Smooth muscle cell (in vitro differentiated cells): Measurements from ENCODE around the gene CRTAP. TPM values are rescaled to one million over a fixed set of nuclear protein-coding genes. Genes with fewer than 3 reads are reported as not detected.
"Not testable (repeated sequence)": the region's sequence is repeated elsewhere in the genome, so short reads cannot be mapped to it uniquely, and the experiment has no call there.

Experiments used
- DNase-seq: peaks from one replicate; lab custom pipeline; 2025; ENCODE audit not compliant: unreplicated experiment; lab: John Stamatoyannopoulos, UW
- H2AFZ ChIP-seq: fragments of 200-600 bp; sonication (generic); 2 replicates; pipeline ENCODE4 v1.6.0; 2016; ENCODE audit warnings: antibody characterized with exemption, low read depth, mild to moderate bottlenecking
- H3F3A ChIP-seq: fragments of 200-600 bp; sonication (generic); 2 replicates; pipeline ENCODE4 v1.6.0; 2017; ENCODE audit warnings: antibody characterized with exemption, low read depth
- H3K27ac ChIP-seq: fragments of 200-600 bp; sonication (generic); 2 replicates; pipeline ENCODE4 v1.5.1; 2016; ENCODE audit warnings: low read depth, mild to moderate bottlenecking
- H3K27me3 ChIP-seq: fragments of 200-600 bp; sonication (generic); 2 replicates; pipeline ENCODE4 v1.6.1; 2016; ENCODE audit warnings: low read depth, mild to moderate bottlenecking
- H3K36me3 ChIP-seq: fragments of 200-600 bp; sonication (generic); 2 replicates; pipeline ENCODE4 v1.5.1; 2016; ENCODE audit warnings: low read depth
- H3K4me1 ChIP-seq: fragments of 200-600 bp; sonication (generic); 2 replicates; pipeline ENCODE4 v1.5.1; 2016; ENCODE audit warnings: low read depth
- H3K4me2 ChIP-seq: fragments of 200-600 bp; sonication (generic); 2 replicates; pipeline ENCODE4 v1.6.0; 2016; ENCODE audit warnings: mild to moderate bottlenecking
- H3K4me3 ChIP-seq: fragments of 200-600 bp; sonication (generic); 2 replicates; pipeline ENCODE4 v1.5.1; 2016; ENCODE audit warnings: mild to moderate bottlenecking
- H3K79me2 ChIP-seq: fragments of 200-600 bp; sonication (generic); 2 replicates; pipeline ENCODE4 v1.6.0; 2016; ENCODE audit warnings: low read depth, mild to moderate bottlenecking
- H3K9ac ChIP-seq: fragments of 200-600 bp; sonication (generic); 2 replicates; pipeline ENCODE4 v1.6.0; 2016; ENCODE audit warnings: low read depth
- H3K9me3 ChIP-seq: fragments of 200-600 bp; sonication (generic); replicated peaks from 2 replicates; pipeline ENCODE4 v1.5.1; 2016; ENCODE audit warnings: low read depth
- H4K20me1 ChIP-seq: fragments of 200-600 bp; sonication (generic); 2 replicates; pipeline ENCODE4 v1.6.0; 2016; ENCODE audit warnings: low read depth
- CTCF ChIP-seq: fragments of 200-600 bp; sonication (generic); IDR thresholded peaks from 2 replicates; pipeline ENCODE4 v1.5.1; 2017; ENCODE audit warnings: borderline replicate concordance, mild to moderate bottlenecking, antibody characterized with exemption; ENCODE audit not compliant: insufficient read depth, poor library complexity, severe bottlenecking
- WGBS: methylation state at CpG from one replicate; pipeline ENCODE4 v1.1.7; 2016; ENCODE audit warnings: low lambda C conversion rate; 5-methylcytosine and 5-hydroxymethylcytosine counted together
- polyA plus RNA-seq: library from polyadenylated mRNA; unstranded; fragments of >200 nt; fragmentation: Nextera tagmentation; extraction: Ambion mirVana; gene quantifications from 2 replicates; pipeline ENCODE4 v1.2.1, GENCODE V29; 2016
- total RNA-seq: library from RNA; depleted of rRNA; stranded (reverse); fragments of >200 nt; gene quantifications from 2 replicates; pipeline ENCODE4 v1.2.3, GENCODE V29; 2014

The CRTAP gene
- total and polyA plus RNA-seq, 2 experiments from 2014 or later: 195 to 206 TPM

GRCh38 chr3:33134026-33134625, 20.3 kb downstream of the CRTAP start:
- Histone ChIP-seq H2AFZ (no peak overlapping the region), H3K4me1 (no peaks in the 10 kb centered on the region), H3K4me3 (no peak overlapping the region), H3F3A (peaks cover 10% of the 10 kb centered on the region), H3K36me3 (no peaks in the 10 kb centered on the region), H3K4me2 (no peak overlapping the region), H4K20me1 (peaks cover 6% of the 10 kb centered on the region), H3K9me3 (no peaks in the 10 kb centered on the region), H3K79me2 (no peaks in the 10 kb centered on the region), H3K27me3 (no peaks in the 10 kb centered on the region), H3K9ac (no peak overlapping the region), H3K27ac (peak overlapping the region; percentile 72)
- TF ChIP-seq CTCF: no peak
- WGBS: 52% methylated on average over 4 of the region's 4 CpGs
- DNase-seq: no peak

- no peaks in the 10 kb centered on the region for H4K20me1 ChIP-seq
- no peak overlapping the region for H3K4me3 ChIP-seq
- WGBS: 97% methylated on average over 1 of the region's 1 CpG
These were observed 23.9 kb downstream of the CRTAP start for GRCh38 chr3:33137691-33138090.

DNA sequence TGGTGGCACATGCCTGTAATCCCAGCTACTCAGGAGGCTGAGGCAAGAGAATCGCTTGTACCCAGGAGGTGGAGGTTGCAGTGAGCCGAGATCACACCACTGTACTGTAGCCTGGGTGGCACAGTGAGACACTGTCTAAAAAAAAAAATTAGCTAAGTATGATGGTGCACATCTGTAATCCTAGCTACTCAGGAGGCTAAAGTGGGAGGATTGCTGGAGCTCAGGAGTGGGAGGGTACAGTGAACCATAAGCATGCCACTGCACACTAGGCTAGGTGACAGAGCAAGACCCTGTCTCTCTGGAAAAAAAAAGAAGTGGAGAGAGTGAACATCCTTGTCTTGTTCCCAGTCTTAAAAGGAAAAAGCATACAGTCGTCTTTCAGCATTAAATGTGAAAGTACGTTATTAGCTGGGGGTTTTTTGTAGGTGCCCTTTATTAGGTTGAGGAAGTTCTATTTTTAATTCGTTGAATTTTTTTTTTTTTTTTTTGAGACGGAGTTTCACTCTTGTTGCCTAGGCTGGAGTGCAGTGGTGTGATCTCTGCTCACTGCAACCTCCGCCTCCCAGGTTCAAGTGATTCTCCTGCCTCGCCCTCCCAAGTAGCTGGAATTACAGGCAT, 25.3 kb downstream of the CRTAP start:
- H3K4me3 ChIP-seq, H2AFZ ChIP-seq, H3K79me2 ChIP-seq, H3K9ac ChIP-seq, H3K4me1 ChIP-seq, H4K20me1 ChIP-seq, DNase-seq, H3K9me3 ChIP-seq, H3K27me3 ChIP-seq, H3K4me2 ChIP-seq, H3K36me3 ChIP-seq: not testable (repeated sequence)
- Histone ChIP-seq H3F3A (peaks cover 15% of the 10 kb centered on the region), H3K27ac (peak overlapping the region; percentile 93)
- 94% methylated on average over 8 of the region's 8 CpGs for WGBS

More at GRCh38 chr3:33137691-33138090, 23.9 kb downstream of the CRTAP start:
- Histone ChIP-seq H3K27ac (no peak overlapping the region), H3K4me1 (peaks cover 8% of the 10 kb centered on the region), H3F3A (peaks cover 15% of the 10 kb centered on the region), H3K4me2 (no peak overlapping the region), H3K27me3 (no peaks in the 10 kb centered on the region), H3K36me3 (no peaks in the 10 kb centered on the region), H3K9ac (no peak overlapping the region), H3K9me3 (no peaks in the 10 kb centered on the region), H2AFZ (no peak overlapping the region), H3K79me2 (no peaks in the 10 kb centered on the region)
- DNase-seq: no peak
- no peak for TF ChIP-seq CTCF

GRCh38 chr3:33139996-33140395, 26.2 kb downstream of the CRTAP start:
- no peak overlapping the region for H3K9ac ChIP-seq
- no peak for DNase-seq
- H4K20me1 ChIP-seq: no peaks in the 10 kb centered on the region
- H3F3A ChIP-seq: peaks cover 12% of the 10 kb centered on the region
- no peaks in the 10 kb centered on the region for H3K9me3 ChIP-seq
- no peaks in the 10 kb centered on the region for H3K79me2 ChIP-seq
- peak overlapping the region; percentile 93 for H3K27ac ChIP-seq
- no peak overlapping the region for H2AFZ ChIP-seq
- H3K36me3 ChIP-seq: peaks cover 5% of the 10 kb centered on the region
- peaks cover 8% of the 10 kb centered on the region for H3K4me1 ChIP-seq
- no peaks in the 10 kb centered on the region for H3K27me3 ChIP-seq
- no peak overlapping the region for H3K4me3 ChIP-seq
- 6% methylated on average over 2 of the region's 2 CpGs for WGBS
- H3K4me2 ChIP-seq: peak overlapping the region; percentile 72
- no peak for TF ChIP-seq CTCF
